IMR-90 (cell line): ENCODE results near the gene DONSON. TPM values are rescaled to one million over a fixed set of nuclear protein-coding genes. Genes with fewer than 3 reads are reported as not detected.

Experiments
- ATAC-seq: fragments of 200-7000 bp; cut with Tn5 transposase; 2 replicates; pipeline ENCODE4 v1.9.1; 2020; ENCODE audit warnings: low read depth, mild to moderate bottlenecking, moderate library complexity
- BruUV-seq: library from RNA; stranded (reverse); fragments of 400-500 nt; replicated peaks from 2 replicates; lab custom pipeline; 2021; lab: Mats Ljungman, UMichigan
- CTCF ChIA-PET: fragments of 300-600 bp; formaldehyde crosslinking; extraction: SDS; loops from one replicate; lab custom pipeline; 2021; ENCODE audit warnings: antibody characterized with exemption; lab: Yijun Ruan, JAX
- POLR2A ChIA-PET: fragments of 300-600 bp; sonication (Branson Sonifier 250); formaldehyde crosslinking; loops from one replicate; lab custom pipeline; 2022; ENCODE audit warnings: antibody characterized with exemption; ENCODE audit not compliant: unreplicated experiment; lab: Charles Lee
- DNase-seq: peaks from one replicate; pipeline ENCODE4 v3.0.0; 2013
- H2AFZ ChIP-seq: replicated peaks from 2 replicates; pipeline ENCODE3; 2013; ENCODE audit warnings: low read length, mild to moderate bottlenecking; ENCODE audit not compliant: poor library complexity
- H2AK5ac ChIP-seq: 2 replicates; pipeline ENCODE4 v1.6.1; 2013; ENCODE audit warnings: low read depth, low read length, inconsistent platforms
- H2AK9ac ChIP-seq: replicated peaks from 2 replicates; pipeline ENCODE3; 2013; ENCODE audit warnings: mild to moderate bottlenecking, low read depth, low read length, moderate library complexity; ENCODE audit not compliant: poor library complexity
- H2BK120ac ChIP-seq: 2 replicates; pipeline ENCODE4 v1.6.1; 2013; ENCODE audit warnings: low read depth, low read length, inconsistent platforms
- H2BK15ac ChIP-seq: 3 replicates; pipeline ENCODE4 v1.6.1; 2013; ENCODE audit warnings: low read depth, low read length, inconsistent platforms
- H2BK20ac ChIP-seq: 2 replicates; pipeline ENCODE4 v1.6.1; 2013; ENCODE audit warnings: low read depth, mild to moderate bottlenecking, inconsistent platforms, low read length, moderate library complexity
- H2BK5ac ChIP-seq: 2 replicates; pipeline ENCODE4 v1.6.1; 2013; ENCODE audit warnings: mild to moderate bottlenecking, low read depth, low read length, inconsistent platforms; ENCODE audit not compliant: poor library complexity, severe bottlenecking
- H3K14ac ChIP-seq: replicated peaks from 2 replicates; pipeline ENCODE4 v1.6.1; 2013; ENCODE audit warnings: low read depth, low read length, inconsistent platforms
- H3K18ac ChIP-seq: 2 replicates; pipeline ENCODE4 v1.6.1; 2013; ENCODE audit warnings: low read depth, low read length, control low read depth
- H3K23ac ChIP-seq: 2 replicates; pipeline ENCODE4 v1.6.1; 2013; ENCODE audit warnings: low read depth, low read length, inconsistent platforms
- H3K27ac ChIP-seq: 2 replicates; pipeline ENCODE4 v1.5.1; 2013; ENCODE audit warnings: mild to moderate bottlenecking, control low read depth, low read length; ENCODE audit not compliant: insufficient read depth
- H3K27me3 ChIP-seq: 2 replicates; pipeline ENCODE4 v1.6.1; 2013; ENCODE audit warnings: low read length; ENCODE audit not compliant: control insufficient read depth, insufficient read depth
- H3K36me3 ChIP-seq: 2 replicates; pipeline ENCODE4 v1.6.1; 2013; ENCODE audit warnings: low read length, mixed read lengths; ENCODE audit not compliant: control insufficient read depth, insufficient read depth
- H3K4ac ChIP-seq: 2 replicates; pipeline ENCODE4 v1.6.1; 2013; ENCODE audit warnings: low read depth, low read length, inconsistent platforms
- H3K4me1 ChIP-seq: 2 replicates; pipeline ENCODE4 v1.6.1; 2013; ENCODE audit warnings: low read length, mixed read lengths; ENCODE audit not compliant: control insufficient read depth, insufficient read depth
- H3K4me2 ChIP-seq: 2 replicates; pipeline ENCODE4 v1.6.1; 2013; ENCODE audit warnings: low read depth, mild to moderate bottlenecking, control low read depth, low read length, moderate library complexity
- H3K4me3 ChIP-seq: 2 replicates; pipeline ENCODE4 v1.5.1; 2013; ENCODE audit warnings: low read depth, mild to moderate bottlenecking, control low read depth, low read length, moderate library complexity; ENCODE audit not compliant: insufficient read depth
- H3K56ac ChIP-seq: 2 replicates; pipeline ENCODE4 v1.6.1; 2013; ENCODE audit warnings: low read length, inconsistent platforms; ENCODE audit not compliant: insufficient read depth; ENCODE audit errors: extremely low read depth
- H3K79me1 ChIP-seq, 2 experiments: 2 replicates each; pipeline ENCODE4 v1.6.1; 2013; ENCODE audit warnings: low read length in 2 of 2, inconsistent platforms in 1 of 2, low read depth in 1 of 2
- H3K9ac ChIP-seq: 2 replicates; pipeline ENCODE4 v1.6.1; 2013; ENCODE audit warnings: low read depth, low read length, control low read depth
- H3K9me1 ChIP-seq: 2 replicates; pipeline ENCODE4 v1.6.1; 2013; ENCODE audit warnings: low read length, inconsistent platforms; ENCODE audit not compliant: insufficient read depth
- H3K9me3 ChIP-seq: 2 replicates; pipeline ENCODE4 v1.6.1; 2013; ENCODE audit warnings: low read length; ENCODE audit not compliant: control insufficient read depth, insufficient read depth
- H4K20me1 ChIP-seq: 2 replicates; pipeline ENCODE4 v1.6.1; 2013; ENCODE audit warnings: low read length, inconsistent platforms; ENCODE audit not compliant: insufficient read depth
- H4K5ac ChIP-seq: 2 replicates; pipeline ENCODE4 v1.6.1; 2013; ENCODE audit warnings: mild to moderate bottlenecking, low read depth, low read length, control low read depth
- H4K8ac ChIP-seq, 2 experiments: 2 replicates each; pipeline ENCODE4 v1.6.1; 2013; ENCODE audit warnings: low read depth in 2 of 2, low read length in 2 of 2, control low read depth in 1 of 2, inconsistent platforms in 1 of 2
- H4K91ac ChIP-seq: 2 replicates; pipeline ENCODE4 v1.6.1; 2013; ENCODE audit warnings: low read depth, low read length, inconsistent platforms; ENCODE audit not compliant: insufficient read depth
- CEBPB ChIP-seq: IDR thresholded peaks from 2 replicates; pipeline ENCODE4 v1.6.1; 2012; ENCODE audit warnings: low read depth, low read length, improper control_type of control experiment
- CHD1 ChIP-seq: IDR thresholded peaks from 2 replicates; pipeline ENCODE4 v1.6.1; 2012; ENCODE audit warnings: low read depth, low read length, improper control_type of control experiment
- FOS ChIP-seq: fragments of 150-350 bp; IDR thresholded peaks from 2 replicates; pipeline ENCODE4 v1.6.1; 2016; ENCODE audit warnings: low read depth, low read length
- MAFK ChIP-seq: IDR thresholded peaks from 2 replicates; pipeline ENCODE4 v1.6.1; 2012; ENCODE audit warnings: low read depth, low read length, improper control_type of control experiment
- MAZ ChIP-seq: IDR thresholded peaks from 2 replicates; pipeline ENCODE4 v1.6.1; 2012; ENCODE audit warnings: low read depth, mild to moderate bottlenecking, low read length, improper control_type of control experiment, moderate library complexity, borderline replicate concordance
- MXI1 ChIP-seq: IDR thresholded peaks from 2 replicates; pipeline ENCODE4 v1.6.1; 2012; ENCODE audit warnings: low read depth, mild to moderate bottlenecking, low read length, moderate library complexity, borderline replicate concordance
- NFE2L2 ChIP-seq: fragments of 150-350 bp; IDR thresholded peaks from 2 replicates; pipeline ENCODE4 v1.6.1; 2016; ENCODE audit warnings: low read depth, mild to moderate bottlenecking, low read length
- POLR2A ChIP-seq: IDR thresholded peaks from 2 replicates; pipeline ENCODE4 v1.6.1; 2012; ENCODE audit warnings: mild to moderate bottlenecking, low read depth, low read length
- RAD21 ChIP-seq: IDR thresholded peaks from 2 replicates; pipeline ENCODE4 v1.6.1; 2012; ENCODE audit warnings: low read length, improper control_type of control experiment
- RCOR1 ChIP-seq: IDR thresholded peaks from 2 replicates; pipeline ENCODE4 v1.6.1; 2012; ENCODE audit warnings: mild to moderate bottlenecking, low read length, improper control_type of control experiment; ENCODE audit not compliant: insufficient replicate concordance
- RFX5 ChIP-seq: IDR thresholded peaks from 2 replicates; pipeline ENCODE4 v1.8.0; 2012; ENCODE audit warnings: low read depth, mild to moderate bottlenecking, low read length, moderate library complexity
- SMC3 ChIP-seq: fragments of 150-350 bp; IDR thresholded peaks from 2 replicates; pipeline ENCODE4 v1.6.1; 2016; ENCODE audit warnings: low read depth, mild to moderate bottlenecking, antibody characterized with exemption, low read length, moderate library complexity
- WGBS, 2 experiments: methylation state at CpG; one replicate each; pipeline versions ENCODE4 v1.1.5 to v1.1.7; 2013; ENCODE audit warnings: missing lambda C conversion rate in 2 of 2; ENCODE audit not compliant: insufficient read length in 1 of 2; ENCODE audit errors: extremely low coverage in 2 of 2; 5-methylcytosine and 5-hydroxymethylcytosine counted together
- dilution Hi-C: fragments of 300-500 bp; cut with HindIII; formaldehyde crosslinking; loops from one replicate; pipeline ENCODE4 v1.14.3; 2018; ENCODE audit warnings: low sequenced_read_pairs; ENCODE audit not compliant: unreplicated experiment
- in situ Hi-C: fragments of 300-500 bp; cut with MboI; formaldehyde crosslinking; loops from 3 replicates; pipeline ENCODE4 v1.14.3; 2019; ENCODE audit warnings: low sequenced_read_pairs, inconsistent platforms, mixed read lengths
- intact Hi-C: fragments of 100-400 bp; cut with micrococcal nuclease; formaldehyde crosslinking; loops from 2 replicates; pipeline ENCODE4 v1.10.0; 2022
- polyA plus RNA-seq, 3 experiments: library from polyadenylated mRNA; depleted of rRNA; stranded (reverse); fragments of >200 nt; gene quantifications; 2 replicates each; pipeline ENCODE4 v1.2.3, GENCODE V29; 2012; ENCODE audit warnings: low replicate concordance in 1 of 3
- total RNA-seq: library from RNA; depleted of rRNA; stranded (reverse); fragments of >200 nt; gene quantifications from 2 replicates; pipeline ENCODE4 v1.2.3, GENCODE V29; 2012
- TF ChIP-seq, protein P1 (sequence below): fragments of 150-350 bp; IDR thresholded peaks from 2 replicates; pipeline ENCODE4 v1.6.1; 2017; ENCODE audit warnings: mild to moderate bottlenecking, antibody characterized with exemption, low read length, low read depth

Gene DONSON
- total and polyA plus RNA-seq, 2 of the 4 experiments (the other 2 are of a cell fraction): 14.3 to 16.6 TPM

DNA sequence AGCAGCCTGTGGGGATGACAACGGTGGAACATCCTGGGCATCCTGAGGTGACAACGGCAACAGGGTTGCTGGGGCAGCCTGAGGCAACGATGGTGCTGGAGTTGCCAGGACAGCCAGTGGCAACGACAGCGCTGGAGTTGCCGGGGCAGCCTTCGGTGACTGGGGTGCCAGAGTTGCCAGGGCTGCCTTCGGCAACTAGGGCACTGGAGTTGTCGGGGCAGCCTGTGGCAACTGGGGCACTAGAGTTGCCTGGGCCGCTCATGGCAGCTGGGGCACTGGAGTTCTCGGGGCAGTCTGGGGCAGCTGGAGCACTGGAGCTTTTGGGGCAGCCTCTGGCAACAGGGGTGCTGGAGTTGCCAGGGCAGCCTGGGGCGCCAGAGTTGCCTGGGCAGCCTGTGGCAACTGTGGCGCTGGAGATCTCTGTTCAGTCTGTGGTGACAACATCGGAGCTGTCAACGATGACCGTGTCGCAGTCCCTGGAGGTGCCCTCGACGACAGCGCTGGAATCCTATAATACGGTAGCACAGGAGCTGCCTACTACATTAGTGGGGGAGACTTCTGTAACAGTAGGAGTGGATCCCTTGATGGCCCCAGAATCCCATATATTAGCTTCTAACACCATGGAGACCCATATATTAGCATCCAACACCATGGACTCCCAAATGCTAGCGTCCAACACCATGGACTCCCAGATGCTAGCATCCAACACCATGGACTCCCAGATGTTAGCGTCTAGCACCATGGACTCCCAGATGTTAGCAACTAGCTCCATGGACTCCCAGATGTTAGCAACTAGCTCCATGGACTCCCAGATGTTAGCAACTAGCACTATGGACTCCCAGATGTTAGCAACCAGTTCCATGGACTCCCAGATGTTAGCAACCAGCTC is 37.5 kb downstream of the DONSON start:
- Histone ChIP-seq H4K91ac (no peak overlapping the region), H3K56ac (no peak overlapping the region), H2BK15ac (no peak overlapping the region), H3K14ac (no peak overlapping the region), H3K27ac (no peak overlapping the region), H2AK5ac (no peak overlapping the region), H3K9ac (no peak overlapping the region), H3K9me3 (no peaks in the 10 kb centered on the region), H2AFZ (no peak overlapping the region), H3K23ac (no peak overlapping the region), H3K4me1 (no peaks in the 10 kb centered on the region), H3K36me3 (peaks cover 64% of the 10 kb centered on the region), H4K20me1 (peaks cover 85% of the 10 kb centered on the region), H2AK9ac (no peak overlapping the region), H3K27me3 (no peaks in the 10 kb centered on the region), H4K5ac (no peak overlapping the region), H3K4ac (no peak overlapping the region), H3K9me1 (peaks cover 19% of the 10 kb centered on the region), H3K4me2 (no peak overlapping the region), H4K8ac (no peak overlapping the region), H3K18ac (no peak overlapping the region), H3K79me1 (peaks cover 32 to 63% of the 10 kb centered on the region in 2 experiments), H3K4me3 (no peak overlapping the region), H2BK5ac (no peak overlapping the region), H2BK20ac (no peak overlapping the region), H2BK120ac (no peak overlapping the region)
- no peak for DNase-seq
- in situ Hi-C loops: no loop called here
- ChIA-PET CTCF (interaction anchor here (0.6 kb wide), 1 partner anchor 344 kb away, joined by 3 read pairs; no protein-coding TSS in a partner anchor), POLR2A (no interaction called here)
- no TSS peak for BruUV-seq
- intact Hi-C loops: no loop called here
- ATAC-seq: no peak
- WGBS, 2 experiments: 97% methylated on average over 15 of the region's 23 CpGs; no CpG with 5 or more reads in 1 of the 2 experiments
- dilution Hi-C loops: no loop called here
- TF ChIP-seq MAFK (no peak), MAZ (no peak), RCOR1 (no peak), SMC3 (no peak), CEBPB (no peak), RAD21 (no peak), CHD1 (no peak), RFX5 (no peak), POLR2A (no peak), FOS (no peak), NFE2L2 (no peak), MXI1 (no peak)
- TF ChIP-seq, protein P1, sequence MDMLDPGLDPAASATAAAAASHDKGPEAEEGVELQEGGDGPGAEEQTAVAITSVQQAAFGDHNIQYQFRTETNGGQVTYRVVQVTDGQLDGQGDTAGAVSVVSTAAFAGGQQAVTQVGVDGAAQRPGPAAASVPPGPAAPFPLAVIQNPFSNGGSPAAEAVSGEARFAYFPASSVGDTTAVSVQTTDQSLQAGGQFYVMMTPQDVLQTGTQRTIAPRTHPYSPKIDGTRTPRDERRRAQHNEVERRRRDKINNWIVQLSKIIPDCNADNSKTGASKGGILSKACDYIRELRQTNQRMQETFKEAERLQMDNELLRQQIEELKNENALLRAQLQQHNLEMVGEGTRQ: no peak
